MCF 10A (cell line): ENCODE measurements around the gene HACD3. TPM values are rescaled to one million over a fixed set of nuclear protein-coding genes. Genes with fewer than 3 reads are reported as not detected.

Experiments
- BruUV-seq: library from RNA; stranded (reverse); fragments of 400-500 nt; replicated peaks from 2 replicates; lab custom pipeline; 2021; lab: Mats Ljungman, UMichigan
- CTCF ChIA-PET: fragments of 300-600 bp; sonication (Branson Sonifier 250); formaldehyde crosslinking; extraction: SDS; loops from one replicate; lab custom pipeline; 2021; ENCODE audit warnings: antibody characterized with exemption, inconsistent platforms; lab: Yijun Ruan, JAX
- POLR2A ChIA-PET: fragments of 300-600, 350-650 bp; sonication (Branson Sonifier 250); formaldehyde crosslinking; extraction: SDS; loops from one replicate; lab custom pipeline; 2020; ENCODE audit warnings: antibody characterized with exemption, inconsistent platforms; lab: Yijun Ruan, JAX
- DNase-seq: peaks from one replicate; pipeline ENCODE4 v3.0.0-alpha.2; 2018; ENCODE audit not compliant: unreplicated experiment
- H3K27ac Mint-ChIP-seq: one replicate; pipeline ENCODE4 v1.8.0; 2022; ENCODE audit warnings: mild to moderate bottlenecking, low read depth, mixed read lengths; ENCODE audit not compliant: unreplicated experiment
- H3K27me3 Mint-ChIP-seq: one replicate; pipeline ENCODE4 v1.8.0; 2022; ENCODE audit warnings: mixed read lengths; ENCODE audit not compliant: insufficient read depth, unreplicated experiment
- H3K36me3 Mint-ChIP-seq: one replicate; pipeline ENCODE4 v1.8.0; 2022; ENCODE audit warnings: mild to moderate bottlenecking, moderate library complexity, mixed read lengths; ENCODE audit not compliant: insufficient read depth, unreplicated experiment
- H3K4me1 Mint-ChIP-seq: one replicate; pipeline ENCODE4 v1.8.0; 2022; ENCODE audit warnings: mixed read lengths; ENCODE audit not compliant: insufficient read depth, unreplicated experiment
- H3K4me3 Mint-ChIP-seq: one replicate; pipeline ENCODE4 v1.8.0; 2022; ENCODE audit warnings: mild to moderate bottlenecking, moderate library complexity, mixed read lengths; ENCODE audit not compliant: unreplicated experiment
- H3K9me3 Mint-ChIP-seq: one replicate; pipeline ENCODE4 v1.8.0; 2022; ENCODE audit warnings: mixed read lengths; ENCODE audit not compliant: unreplicated experiment
- intact Hi-C: fragments of 100-400 bp; cut with micrococcal nuclease; formaldehyde crosslinking; loops from 2 replicates; pipeline ENCODE4 v1.14.1; 2022
- total RNA-seq: library from RNA; stranded (reverse); gene quantifications from 2 replicates; pipeline ENCODE4 v1.2.3, GENCODE V29; 2022
- TF ChIP-seq, protein P1 (sequence below): fragments of 200-600 bp; IDR thresholded peaks from one replicate; pipeline ENCODE4 v1.8.0; 2022; ENCODE audit warnings: antibody characterized with exemption, mild to moderate bottlenecking; ENCODE audit not compliant: unreplicated experiment

The HACD3 gene
- total RNA-seq, 1 experiment from 2014 or later, result 31.4 TPM

DNA sequence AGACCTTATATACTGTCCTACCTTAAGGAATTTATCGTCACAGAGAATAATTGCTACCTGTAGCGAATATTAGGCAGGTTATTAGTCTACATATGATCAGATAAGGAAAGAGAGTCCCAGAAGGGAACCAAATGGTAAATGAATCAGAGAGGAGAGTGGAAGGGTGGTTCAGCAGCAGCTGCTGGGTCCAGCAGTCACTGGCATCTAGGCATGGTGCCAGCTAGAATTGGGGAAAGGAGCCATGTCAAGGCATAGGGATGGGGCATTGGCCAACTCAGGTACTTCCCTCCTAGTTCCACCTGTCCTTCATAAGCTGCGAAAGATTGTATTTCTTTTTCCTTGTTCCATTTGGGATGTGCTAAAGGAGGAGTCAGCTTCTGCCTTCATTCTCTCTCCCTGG is 23.4 kb downstream of the HACD3 start:
- Mint-ChIP-seq H3K27me3 (no peaks in the 10 kb centered on the region), H3K9me3 (no peaks in the 10 kb centered on the region), H3K36me3 (peaks cover 35% of the 10 kb centered on the region), H3K4me1 (peaks cover 6% of the 10 kb centered on the region), H3K4me3 (no peak overlapping the region), H3K27ac (no peak overlapping the region)
- no TSS peak for BruUV-seq
- intact Hi-C loops, result no loop called here
- no peak for DNase-seq
- POLR2A ChIA-PET, result interaction anchor here (0.8 to 0.9 kb wide), 2 partner anchors 57 to 316 kb away, joined by 3 read pairs; partner anchors contain the start of genes INTS14 and RAB11A
- TF ChIP-seq, protein P1, sequence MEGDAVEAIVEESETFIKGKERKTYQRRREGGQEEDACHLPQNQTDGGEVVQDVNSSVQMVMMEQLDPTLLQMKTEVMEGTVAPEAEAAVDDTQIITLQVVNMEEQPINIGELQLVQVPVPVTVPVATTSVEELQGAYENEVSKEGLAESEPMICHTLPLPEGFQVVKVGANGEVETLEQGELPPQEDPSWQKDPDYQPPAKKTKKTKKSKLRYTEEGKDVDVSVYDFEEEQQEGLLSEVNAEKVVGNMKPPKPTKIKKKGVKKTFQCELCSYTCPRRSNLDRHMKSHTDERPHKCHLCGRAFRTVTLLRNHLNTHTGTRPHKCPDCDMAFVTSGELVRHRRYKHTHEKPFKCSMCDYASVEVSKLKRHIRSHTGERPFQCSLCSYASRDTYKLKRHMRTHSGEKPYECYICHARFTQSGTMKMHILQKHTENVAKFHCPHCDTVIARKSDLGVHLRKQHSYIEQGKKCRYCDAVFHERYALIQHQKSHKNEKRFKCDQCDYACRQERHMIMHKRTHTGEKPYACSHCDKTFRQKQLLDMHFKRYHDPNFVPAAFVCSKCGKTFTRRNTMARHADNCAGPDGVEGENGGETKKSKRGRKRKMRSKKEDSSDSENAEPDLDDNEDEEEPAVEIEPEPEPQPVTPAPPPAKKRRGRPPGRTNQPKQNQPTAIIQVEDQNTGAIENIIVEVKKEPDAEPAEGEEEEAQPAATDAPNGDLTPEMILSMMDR, result no peak
- CTCF ChIA-PET, result interaction anchor here (0.7 kb wide), 1 partner anchor 666 kb away, joined by 3 read pairs; no protein-coding TSS in a partner anchor

DNA sequence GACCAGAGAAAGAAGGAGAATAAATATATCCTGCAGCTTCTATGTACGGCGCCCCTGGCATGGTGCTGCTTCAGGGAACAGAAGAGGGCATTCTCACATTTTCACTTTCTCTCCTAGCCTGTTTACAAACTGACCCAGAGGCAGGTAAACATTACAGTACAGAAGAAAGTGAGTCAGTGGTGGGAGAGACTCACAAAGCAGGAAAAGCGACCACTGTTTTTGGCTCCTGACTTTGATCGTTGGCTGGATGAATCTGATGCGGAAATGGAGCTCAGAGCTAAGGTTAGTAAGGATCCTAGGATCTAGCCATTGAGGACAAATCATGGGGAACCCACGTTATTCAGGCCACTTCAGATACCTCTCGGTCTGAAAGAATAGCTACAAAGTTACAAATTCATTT is 26.4 kb downstream of the HACD3 start:
- no TSS peak for BruUV-seq
- peaks cover 51% of the 10 kb centered on the region for H3K36me3 Mint-ChIP-seq

DNA sequence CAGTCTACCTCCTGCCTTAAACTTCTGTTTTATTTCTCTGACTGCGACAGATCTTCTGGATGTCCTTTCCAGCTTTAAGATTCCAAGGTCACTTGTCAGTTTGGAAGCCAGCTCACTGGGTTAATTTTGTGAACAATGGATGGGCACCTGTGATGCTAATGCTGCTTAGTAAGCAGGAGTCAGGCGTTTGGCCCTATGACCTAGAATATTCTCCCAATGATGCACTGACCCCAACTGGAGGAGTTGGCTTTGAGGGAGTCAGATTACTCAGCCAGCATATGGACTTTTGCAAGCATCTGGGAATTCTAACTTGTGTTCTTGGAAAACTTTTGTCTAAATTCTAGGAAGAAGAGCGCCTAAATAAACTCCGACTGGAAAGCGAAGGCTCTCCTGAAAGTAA is 28.1 kb downstream of the HACD3 start:
- no peak for DNase-seq
- CTCF ChIA-PET, result interaction anchor here (0.5 kb wide), 1 partner anchor 644 kb away, joined by 3 read pairs; no protein-coding TSS in a partner anchor
- H3K9me3 Mint-ChIP-seq, result no peaks in the 10 kb centered on the region
- no peak overlapping the region for H3K27ac Mint-ChIP-seq
- H3K36me3 Mint-ChIP-seq, result peaks cover 66% of the 10 kb centered on the region
- intact Hi-C loops, result no loop called here
- H3K4me3 Mint-ChIP-seq, result no peak overlapping the region
- H3K27me3 Mint-ChIP-seq, result no peaks in the 10 kb centered on the region
- POLR2A ChIA-PET, result interaction anchor here (0.7 to 1.1 kb wide), 2 partner anchors 8 to 10 kb away, joined by 3 read pairs; no protein-coding TSS in a partner anchor
- no peaks in the 10 kb centered on the region for H3K4me1 Mint-ChIP-seq
- TF ChIP-seq, protein P1, result no peak
- no TSS peak for BruUV-seq

More for the DNA sequence above, 26.4 kb downstream of the HACD3 start:
- POLR2A ChIA-PET, result interaction anchor here (0.6 kb wide), 1 partner anchor 1485 kb away, joined by 3 read pairs; no protein-coding TSS in a partner anchor
- CTCF ChIA-PET, result interaction anchor here (1.0 kb wide), 1 partner anchor 30 kb away, joined by 3 read pairs; no protein-coding TSS in a partner anchor
- no peak for DNase-seq
- intact Hi-C loops, result no loop called here
- no peaks in the 10 kb centered on the region for H3K9me3 Mint-ChIP-seq
- no peaks in the 10 kb centered on the region for H3K4me1 Mint-ChIP-seq
- H3K4me3 Mint-ChIP-seq, result no peak overlapping the region
- TF ChIP-seq, protein P1, result no peak
- H3K27me3 Mint-ChIP-seq, result no peaks in the 10 kb centered on the region
- H3K27ac Mint-ChIP-seq, result no peak overlapping the region

DNA sequence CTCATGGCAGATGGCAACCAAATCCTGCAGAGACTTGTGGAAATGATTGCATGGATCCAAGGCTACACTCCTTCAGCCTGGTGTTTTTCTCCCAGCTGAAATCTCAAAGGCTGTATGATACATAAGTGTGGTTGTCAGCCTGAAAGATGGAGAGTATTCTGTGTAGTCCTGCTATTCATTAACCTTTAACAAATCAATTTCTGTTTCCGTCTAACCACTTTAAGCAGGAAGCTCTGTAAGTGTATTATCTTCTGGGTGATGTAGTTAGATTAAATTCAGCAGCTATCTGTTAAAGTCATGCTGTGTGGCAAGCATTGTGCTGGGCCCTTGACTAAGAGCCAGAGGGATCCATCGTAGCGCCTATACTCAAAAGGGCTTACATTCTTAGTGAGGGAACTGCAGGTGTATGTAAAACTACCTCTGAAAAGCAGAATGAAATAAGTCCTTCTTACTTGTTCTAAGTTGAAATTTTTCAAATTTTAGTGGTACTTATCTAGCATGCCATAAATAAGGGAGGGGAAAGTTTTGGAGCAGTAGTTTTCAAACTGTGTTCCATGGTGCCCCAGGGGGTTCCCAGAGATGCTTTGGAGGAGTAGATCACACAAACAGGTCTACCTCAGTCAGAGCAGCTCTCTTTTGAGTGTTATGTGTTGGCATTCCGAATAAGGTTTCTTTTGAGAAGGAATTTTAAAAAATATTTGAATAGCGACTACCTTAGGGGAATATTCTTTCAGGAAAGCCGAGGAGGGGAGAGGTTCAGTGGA is 28.9 kb downstream of the HACD3 start:
- POLR2A ChIA-PET, result interaction anchor here (1.1 to 1.4 kb wide), 3 partner anchors 8 to 19 kb away, joined by 3 to 5 read pairs (median 3); no protein-coding TSS in a partner anchor
- DNase-seq, result no peak
- no TSS peak for BruUV-seq
- no peak overlapping the region for H3K4me3 Mint-ChIP-seq
- intact Hi-C loops, result no loop called here
- no peaks in the 10 kb centered on the region for H3K27me3 Mint-ChIP-seq
- no peaks in the 10 kb centered on the region for H3K9me3 Mint-ChIP-seq
- H3K36me3 Mint-ChIP-seq, result peaks cover 73% of the 10 kb centered on the region
- CTCF ChIA-PET, result interaction anchor here (0.6 kb wide), 1 partner anchor 158 kb away, joined by 3 read pairs; no protein-coding TSS in a partner anchor
- no peak overlapping the region for H3K27ac Mint-ChIP-seq
- H3K4me1 Mint-ChIP-seq, result no peaks in the 10 kb centered on the region
- TF ChIP-seq, protein P1, result no peak
